Activated naive CD4-positive, alpha-beta T cell (primary cell): ENCODE data around the gene DNAAF3.

Experiments
- DNase-seq, 4 experiments: peaks; one replicate each; lab custom pipeline; 2025; lab: John Stamatoyannopoulos, UW

DNAAF3 gene

GRCh38 chr19:55116232-55116858, 50.1 kb downstream of the DNAAF3 start:
- peak in 2 of 4 experiments; percentile 8 to 14 for DNase-seq

DNA sequence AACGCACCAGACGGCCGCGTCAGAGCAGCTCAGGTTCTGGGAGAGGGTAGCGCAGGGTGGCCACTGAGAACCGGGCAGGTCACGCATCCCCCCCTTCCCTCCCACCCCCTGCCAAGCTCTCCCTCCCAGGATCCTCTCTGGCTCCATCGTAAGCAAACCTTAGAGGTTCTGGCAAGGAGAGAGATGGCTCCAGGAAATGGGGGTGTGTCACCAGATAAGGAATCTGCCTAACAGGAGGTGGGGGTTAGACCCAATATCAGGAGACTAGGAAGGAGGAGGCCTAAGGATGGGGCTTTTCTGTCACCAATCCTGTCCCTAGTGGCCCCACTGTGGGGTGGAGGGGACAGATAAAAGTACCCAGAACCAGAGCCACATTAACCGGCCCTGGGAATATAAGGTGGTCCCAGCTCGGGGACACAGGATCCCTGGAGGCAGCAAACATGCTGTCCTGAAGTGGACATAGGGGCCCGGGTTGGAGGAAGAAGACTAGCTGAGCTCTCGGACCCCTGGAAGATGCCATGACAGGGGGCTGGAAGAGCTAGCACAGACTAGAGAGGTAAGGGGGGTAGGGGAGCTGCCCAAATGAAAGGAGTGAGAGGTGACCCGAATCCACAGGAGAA, 50.9 kb downstream of the DNAAF3 start:
- DNase-seq: no peak

- DNase-seq: no peak
Observed at GRCh38 chr19:55114566-55115145, 51.8 kb downstream of the DNAAF3 start.

DNA sequence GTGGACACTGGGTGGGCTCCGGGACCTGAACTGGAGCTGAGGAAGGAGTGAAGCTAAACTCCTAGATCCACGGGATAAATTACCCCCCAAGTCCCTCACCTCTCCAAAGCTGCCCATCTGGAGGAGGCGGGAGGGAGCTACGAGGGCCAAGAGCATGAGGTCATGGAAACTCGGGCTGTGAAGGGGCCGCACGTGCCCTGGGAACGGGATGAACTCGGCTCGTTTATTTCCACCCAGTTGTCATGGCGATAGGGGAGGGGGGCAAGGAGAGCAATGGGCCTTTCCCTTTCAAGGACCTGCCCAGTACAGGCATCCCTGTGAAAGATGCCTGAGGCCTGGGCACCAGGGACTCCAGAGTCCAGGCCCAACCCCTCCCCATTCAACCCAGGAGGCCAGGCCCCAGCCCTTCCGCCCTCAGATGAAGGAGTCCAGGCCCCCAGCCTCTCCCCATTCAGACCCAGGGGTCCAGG, 52.8 kb downstream of the DNAAF3 start:
- no peak for DNase-seq

- no peak for DNase-seq
Observed at GRCh38 chr19:55112777-55113569, 53.4 kb downstream of the DNAAF3 start.

DNA sequence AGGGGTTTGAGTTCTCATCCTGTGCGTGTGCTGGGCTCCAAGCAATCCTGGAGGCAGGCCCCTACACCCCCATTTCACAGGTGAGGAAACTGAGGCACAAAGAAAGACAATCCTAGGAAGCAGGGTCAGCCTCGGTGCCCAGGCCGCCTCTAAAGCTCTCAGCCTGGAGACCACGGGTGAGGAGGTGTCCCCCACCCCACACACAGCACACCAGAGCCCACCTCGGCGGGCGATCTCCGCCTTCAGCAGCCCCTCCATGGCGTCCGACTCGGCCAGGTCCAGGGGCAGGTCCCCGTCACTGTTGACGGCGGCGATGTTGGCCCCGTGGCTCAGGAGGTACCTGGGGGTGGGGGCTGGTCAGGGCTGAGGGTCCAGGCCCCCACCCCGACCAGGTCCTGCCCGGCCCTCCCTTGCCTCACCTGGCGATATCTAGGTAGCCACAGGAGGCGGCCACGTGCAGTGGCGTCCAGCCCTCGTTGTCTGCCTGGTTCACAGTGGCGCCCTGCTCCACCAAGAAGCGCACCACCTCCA, 54.1 kb downstream of the DNAAF3 start:
- no peak for DNase-seq

DNA sequence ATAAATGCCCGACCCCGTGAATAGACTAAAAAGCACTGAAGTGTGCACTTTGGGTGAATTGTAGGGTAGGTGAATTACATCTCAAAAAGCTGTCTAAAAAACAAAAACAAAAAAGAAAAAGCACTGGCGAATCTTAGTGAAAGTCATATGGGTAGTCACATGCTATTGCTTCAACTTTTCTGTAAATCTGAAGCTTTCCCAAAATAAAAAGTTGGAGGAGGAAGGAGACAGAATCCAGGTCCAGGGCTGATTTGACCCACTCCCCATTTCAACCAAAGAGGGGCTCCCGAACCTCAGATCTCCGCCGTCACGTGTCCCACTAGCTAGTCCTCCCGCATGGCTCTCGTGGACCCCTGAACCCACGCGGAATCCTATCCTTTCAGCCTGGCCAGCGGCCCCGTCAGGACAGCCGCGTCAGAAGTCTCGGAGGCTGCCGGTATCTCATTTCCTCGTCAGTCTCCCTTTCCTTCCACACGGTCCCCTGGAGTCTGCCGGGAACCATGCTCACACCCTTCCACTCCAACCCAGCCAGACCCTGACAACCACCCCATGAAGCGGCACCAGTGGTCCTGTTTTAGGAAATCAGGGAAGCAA, 55.1 kb downstream of the DNAAF3 start:
- DNase-seq: no peak

DNA sequence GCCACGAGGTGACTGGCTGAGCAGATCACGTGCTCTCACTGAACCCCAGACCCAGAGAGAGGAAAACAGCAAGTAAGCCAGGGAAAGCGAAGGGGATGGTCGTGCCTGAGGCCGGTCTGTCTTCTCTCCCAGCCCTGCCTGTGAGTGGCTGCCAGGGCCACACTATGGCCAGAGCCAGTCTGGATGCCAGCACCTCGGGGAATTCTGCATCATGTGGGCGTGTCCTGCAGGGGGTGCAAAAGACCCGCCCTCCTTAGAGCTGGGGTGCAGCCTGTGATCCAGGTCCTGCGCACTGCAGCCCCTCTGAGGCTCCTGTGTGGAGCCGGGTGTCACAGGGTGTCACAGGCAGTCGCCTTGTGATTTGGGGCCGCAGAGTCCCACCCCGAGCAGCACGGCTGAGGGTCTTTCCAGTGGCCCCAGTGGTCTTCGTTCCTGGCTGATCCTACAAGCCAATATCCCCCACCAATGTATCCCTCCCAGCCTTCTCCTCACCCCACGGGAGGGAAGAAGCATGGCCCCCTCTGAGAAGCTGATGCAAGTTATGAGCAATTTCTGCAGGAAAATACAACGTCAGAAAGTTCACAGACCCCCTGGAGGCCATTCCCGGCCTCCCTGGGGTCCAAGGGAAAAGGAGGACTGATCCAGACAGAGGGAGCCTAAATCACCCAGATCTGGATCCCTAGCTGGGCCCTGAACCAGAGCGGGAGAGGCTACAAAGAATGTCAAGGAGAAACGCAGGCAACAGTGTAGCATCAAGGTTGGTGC, 56.7 kb downstream of the DNAAF3 start:
- no peak for DNase-seq
